WTC11 (cell line): ENCODE data around the gene PRR5. TPM values are rescaled to one million over a fixed set of nuclear protein-coding genes. Genes with fewer than 3 reads are reported as not detected.

Source experiments
- ATAC-seq: fragments of 200-7000 bp; cut with Tn5 transposase; 2 replicates; pipeline ENCODE4 v1.10.0; 2021; ENCODE audit warnings: mild to moderate bottlenecking, moderate library complexity
- CTCF ChIA-PET: fragments of 300-600 bp; sonication (Branson Sonifier 250); formaldehyde crosslinking; loops from one replicate; lab custom pipeline; 2021; ENCODE audit warnings: antibody characterized with exemption; lab: Charles Lee
- POLR2A ChIA-PET: fragments of 350-600 bp; sonication (Branson Sonifier 250); formaldehyde crosslinking; loops from one replicate; lab custom pipeline; 2021; ENCODE audit warnings: antibody characterized with exemption; lab: Charles Lee
- DNase-seq: peaks from one replicate; pipeline ENCODE4 v3.0.0; 2021; ENCODE audit warnings: low spot score
- H3K27ac Mint-ChIP-seq: 2 replicates; pipeline ENCODE4 v1.8.0; 2021; ENCODE audit warnings: mixed read lengths
- H3K27me3 Mint-ChIP-seq: 2 replicates; pipeline ENCODE4 v1.8.0; 2021; ENCODE audit warnings: low read depth, mild to moderate bottlenecking, moderate library complexity, mixed read lengths
- H3K36me3 Mint-ChIP-seq: 2 replicates; pipeline ENCODE4 v1.8.0; 2021; ENCODE audit warnings: mixed read lengths
- H3K4me1 Mint-ChIP-seq: 2 replicates; pipeline ENCODE4 v1.8.0; 2022; ENCODE audit warnings: mixed read lengths
- H3K4me3 Mint-ChIP-seq: 2 replicates; pipeline ENCODE4 v1.8.0; 2021; ENCODE audit warnings: mild to moderate bottlenecking, moderate library complexity, mixed read lengths
- H3K9me3 Mint-ChIP-seq: 2 replicates; pipeline ENCODE4 v1.8.0; 2021; ENCODE audit warnings: mixed read lengths
- ESRRA ChIP-seq: sonication (generic); formaldehyde crosslinking; IDR thresholded peaks from 2 replicates; pipeline ENCODE4 v1.8.1; 2022; ENCODE audit warnings: mild to moderate bottlenecking, missing genetic modification reagents, borderline replicate concordance
- FOXP1 ChIP-seq: sonication (generic); formaldehyde crosslinking; IDR thresholded peaks from 2 replicates; pipeline ENCODE4 v1.8.0; 2022; ENCODE audit warnings: missing genetic modification reagents, mild to moderate bottlenecking, moderate library complexity, borderline replicate concordance
- IRF2 ChIP-seq: sonication (generic); formaldehyde crosslinking; IDR thresholded peaks from 2 replicates; pipeline ENCODE4 v1.8.0; 2022; ENCODE audit warnings: low read depth, missing genetic modification reagents, borderline replicate concordance
- MXD4 ChIP-seq: fragments of 250-450 bp; sonication (Bioruptor Pico); IDR thresholded peaks from 2 replicates; pipeline ENCODE4 v1.8.0; 2021; ENCODE audit warnings: mild to moderate bottlenecking, moderate library complexity, borderline replicate concordance
- NFYB ChIP-seq: sonication (generic); formaldehyde crosslinking; conservative IDR thresholded peaks from 2 replicates; pipeline ENCODE4 v1.8.0; 2022; ENCODE audit warnings: low read depth, missing genetic modification reagents
- ZNF317 ChIP-seq: sonication (generic); formaldehyde crosslinking; IDR thresholded peaks from 2 replicates; pipeline ENCODE4 v1.8.1; 2023; ENCODE audit warnings: low read depth, mild to moderate bottlenecking, moderate library complexity, missing genetic modification reagents, borderline replicate concordance
- ZNF671 ChIP-seq: fragments of 250-450 bp; sonication (Bioruptor Pico); IDR thresholded peaks from 2 replicates; pipeline ENCODE4 v1.8.0; 2021; ENCODE audit warnings: mild to moderate bottlenecking
- total RNA-seq: library from RNA; stranded (reverse); gene quantifications from 3 replicates; pipeline ENCODE4 v1.2.3, GENCODE V29; 2021
- TF ChIP-seq, protein P1 (sequence below): sonication (generic); formaldehyde crosslinking; IDR thresholded peaks from 2 replicates; pipeline ENCODE4 v1.8.1; 2023; ENCODE audit warnings: mild to moderate bottlenecking, moderate library complexity, missing genetic modification reagents
- TF ChIP-seq, protein P2 (sequence below): sonication (generic); formaldehyde crosslinking; IDR thresholded peaks from 2 replicates; pipeline ENCODE4 v1.8.0; 2022; ENCODE audit warnings: missing genetic modification reagents
- TF ChIP-seq, protein P3 (sequence below): sonication (generic); formaldehyde crosslinking; IDR thresholded peaks from 2 replicates; pipeline ENCODE4 v1.8.1; 2023; ENCODE audit warnings: mild to moderate bottlenecking, missing genetic modification reagents, borderline replicate concordance
- TF ChIP-seq, protein P4 (sequence below): sonication (generic); formaldehyde crosslinking; IDR thresholded peaks from 2 replicates; pipeline ENCODE4 v1.8.0; 2022; ENCODE audit warnings: mild to moderate bottlenecking, missing genetic modification reagents
- TF ChIP-seq, protein P5 (sequence below): fragments of 250-450 bp; sonication (Bioruptor Pico); IDR thresholded peaks from 2 replicates; pipeline ENCODE4 v1.9.0; 2021; ENCODE audit warnings: mild to moderate bottlenecking
- TF ChIP-seq, protein P6 (sequence below): sonication (generic); formaldehyde crosslinking; IDR thresholded peaks from 2 replicates; pipeline ENCODE4 v1.8.1; 2022; ENCODE audit warnings: low read depth, mild to moderate bottlenecking, moderate library complexity, missing genetic modification reagents, borderline replicate concordance
- TF ChIP-seq, protein P7 (sequence below): sonication (generic); formaldehyde crosslinking; conservative IDR thresholded peaks from 2 replicates; pipeline ENCODE4 v1.8.1; 2023; ENCODE audit warnings: mild to moderate bottlenecking, low read depth, missing genetic modification reagents, moderate library complexity

Gene PRR5
- total RNA-seq, 1 experiment from 2014 or later: 15.6 TPM

DNA sequence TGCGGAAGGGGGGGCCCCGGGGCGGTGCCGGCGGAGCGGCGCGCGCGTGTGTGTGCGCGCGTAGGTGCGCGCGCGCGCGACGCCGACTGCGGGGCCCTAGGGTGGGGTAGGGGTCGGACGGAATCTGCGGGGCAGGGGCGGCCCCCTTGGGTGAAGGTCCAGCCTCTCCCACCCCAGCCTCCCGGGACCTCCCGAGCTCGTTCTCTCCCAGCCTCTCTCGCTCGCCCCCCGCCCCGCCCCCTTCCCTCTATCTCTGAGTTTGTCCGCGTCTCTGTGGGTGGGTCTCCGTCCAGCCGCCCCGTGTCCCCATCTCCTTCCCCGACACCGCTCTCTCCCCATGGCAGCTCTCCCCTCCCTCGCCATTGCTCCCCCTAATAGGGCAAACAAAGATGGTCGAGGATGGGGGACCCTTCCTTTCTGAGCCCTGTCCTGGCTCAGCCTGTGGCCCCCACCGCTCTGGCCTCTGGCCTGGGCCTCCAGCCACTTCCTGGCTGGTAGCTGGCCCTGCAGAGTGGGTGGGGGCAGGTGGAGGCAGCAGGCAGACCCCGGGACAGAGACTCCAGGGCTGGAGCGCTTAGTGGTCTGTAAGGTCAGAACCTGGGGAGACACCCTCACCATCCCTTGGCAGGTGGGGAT, 33.0 kb upstream of the PRR5 start:
- H3K27me3 Mint-ChIP-seq: peaks cover 39% of the 10 kb centered on the region
- TF ChIP-seq, protein P1, sequence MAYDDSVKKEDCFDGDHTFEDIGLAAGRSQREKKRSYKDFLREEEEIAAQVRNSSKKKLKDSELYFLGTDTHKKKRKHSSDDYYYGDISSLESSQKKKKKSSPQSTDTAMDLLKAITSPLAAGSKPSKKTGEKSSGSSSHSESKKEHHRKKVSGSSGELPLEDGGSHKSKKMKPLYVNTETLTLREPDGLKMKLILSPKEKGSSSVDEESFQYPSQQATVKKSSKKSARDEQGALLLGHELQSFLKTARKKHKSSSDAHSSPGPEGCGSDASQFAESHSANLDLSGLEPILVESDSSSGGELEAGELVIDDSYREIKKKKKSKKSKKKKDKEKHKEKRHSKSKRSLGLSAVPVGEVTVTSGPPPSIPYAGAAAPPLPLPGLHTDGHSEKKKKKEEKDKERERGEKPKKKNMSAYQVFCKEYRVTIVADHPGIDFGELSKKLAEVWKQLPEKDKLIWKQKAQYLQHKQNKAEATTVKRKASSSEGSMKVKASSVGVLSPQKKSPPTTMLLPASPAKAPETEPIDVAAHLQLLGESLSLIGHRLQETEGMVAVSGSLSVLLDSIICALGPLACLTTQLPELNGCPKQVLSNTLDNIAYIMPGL (CRISPR knock-in tag): 0 out of 2 replicates have a peak, but pooled peaks have one; percentile 39
- TF ChIP-seq ZNF671: no peak
- H3K36me3 Mint-ChIP-seq: no peaks in the 10 kb centered on the region
- no peaks in the 10 kb centered on the region for H3K9me3 Mint-ChIP-seq
- CTCF ChIA-PET: interaction anchor here (1.0 to 6.1 kb wide), 17 partner anchors 8 to 676 kb away, joined by 3 to 57 read pairs (median 4); no protein-coding TSS in a partner anchor
- DNase-seq (no peak), ATAC-seq (no peak)
- no peak overlapping the region for H3K27ac Mint-ChIP-seq
- H3K4me1 Mint-ChIP-seq: peaks cover 5% of the 10 kb centered on the region; the same call in 1 of the 2 replicates
- POLR2A ChIA-PET: no interaction called here
- peak overlapping the region; percentile 65 for H3K4me3 Mint-ChIP-seq

DNA sequence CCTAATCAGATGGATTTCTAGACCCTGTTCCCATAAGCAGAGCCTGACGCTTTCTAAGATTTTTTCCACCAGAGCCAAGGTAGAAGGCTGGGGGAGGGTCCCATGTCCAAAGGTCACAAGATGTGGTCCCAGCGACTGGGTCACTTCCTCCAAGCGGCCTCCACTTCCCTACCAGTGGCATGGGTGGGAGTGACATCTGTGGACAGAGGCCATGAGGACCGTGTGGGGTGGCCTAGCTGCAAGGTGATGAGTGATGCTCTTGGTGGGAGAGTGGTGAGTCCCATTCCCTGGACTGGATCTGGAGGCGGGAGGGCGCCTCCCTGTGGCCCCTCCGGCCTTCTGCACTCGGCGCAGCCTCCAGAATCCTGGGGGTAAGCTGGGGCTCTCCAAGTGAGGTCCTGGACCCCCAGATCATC, 32.4 kb upstream of the PRR5 start:
- DNase-seq (peak; percentile 57), ATAC-seq (peak; percentile 45)
- Mint-ChIP-seq H3K27me3 (peaks cover 39% of the 10 kb centered on the region), H3K9me3 (no peaks in the 10 kb centered on the region), H3K27ac (no peak overlapping the region), H3K4me1 (peaks cover 5% of the 10 kb centered on the region; the same call in 1 of the 2 replicates), H3K4me3 (peak overlapping the region; percentile 65), H3K36me3 (no peaks in the 10 kb centered on the region)
- POLR2A ChIA-PET: no interaction called here
- CTCF ChIA-PET: interaction anchor here (0.6 to 6.1 kb wide), 25 partner anchors 8 to 676 kb away, joined by 3 to 57 read pairs (median 3); no protein-coding TSS in a partner anchor
- TF ChIP-seq, protein P2, sequence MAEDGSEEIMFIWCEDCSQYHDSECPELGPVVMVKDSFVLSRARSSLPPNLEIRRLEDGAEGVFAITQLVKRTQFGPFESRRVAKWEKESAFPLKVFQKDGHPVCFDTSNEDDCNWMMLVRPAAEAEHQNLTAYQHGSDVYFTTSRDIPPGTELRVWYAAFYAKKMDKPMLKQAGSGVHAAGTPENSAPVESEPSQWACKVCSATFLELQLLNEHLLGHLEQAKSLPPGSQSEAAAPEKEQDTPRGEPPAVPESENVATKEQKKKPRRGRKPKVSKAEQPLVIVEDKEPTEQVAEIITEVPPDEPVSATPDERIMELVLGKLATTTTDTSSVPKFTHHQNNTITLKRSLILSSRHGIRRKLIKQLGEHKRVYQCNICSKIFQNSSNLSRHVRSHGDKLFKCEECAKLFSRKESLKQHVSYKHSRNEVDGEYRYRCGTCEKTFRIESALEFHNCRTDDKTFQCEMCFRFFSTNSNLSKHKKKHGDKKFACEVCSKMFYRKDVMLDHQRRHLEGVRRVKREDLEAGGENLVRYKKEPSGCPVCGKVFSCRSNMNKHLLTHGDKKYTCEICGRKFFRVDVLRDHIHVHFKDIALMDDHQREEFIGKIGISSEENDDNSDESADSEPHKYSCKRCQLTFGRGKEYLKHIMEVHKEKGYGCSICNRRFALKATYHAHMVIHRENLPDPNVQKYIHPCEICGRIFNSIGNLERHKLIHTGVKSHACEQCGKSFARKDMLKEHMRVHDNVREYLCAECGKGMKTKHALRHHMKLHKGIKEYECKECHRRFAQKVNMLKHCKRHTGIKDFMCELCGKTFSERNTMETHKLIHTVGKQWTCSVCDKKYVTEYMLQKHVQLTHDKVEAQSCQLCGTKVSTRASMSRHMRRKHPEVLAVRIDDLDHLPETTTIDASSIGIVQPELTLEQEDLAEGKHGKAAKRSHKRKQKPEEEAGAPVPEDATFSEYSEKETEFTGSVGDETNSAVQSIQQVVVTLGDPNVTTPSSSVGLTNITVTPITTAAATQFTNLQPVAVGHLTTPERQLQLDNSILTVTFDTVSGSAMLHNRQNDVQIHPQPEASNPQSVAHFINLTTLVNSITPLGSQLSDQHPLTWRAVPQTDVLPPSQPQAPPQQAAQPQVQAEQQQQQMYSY (CRISPR knock-in tag): peak; percentile 66
- TF ChIP-seq ESRRA (no peak), NFYB (CRISPR knock-in tag) (no peak), FOXP1 (CRISPR knock-in tag) (no peak), ZNF317 (CRISPR knock-in tag) (no peak), IRF2 (no peak), MXD4 (CRISPR knock-in tag) (no peak)
- TF ChIP-seq, protein P3, sequence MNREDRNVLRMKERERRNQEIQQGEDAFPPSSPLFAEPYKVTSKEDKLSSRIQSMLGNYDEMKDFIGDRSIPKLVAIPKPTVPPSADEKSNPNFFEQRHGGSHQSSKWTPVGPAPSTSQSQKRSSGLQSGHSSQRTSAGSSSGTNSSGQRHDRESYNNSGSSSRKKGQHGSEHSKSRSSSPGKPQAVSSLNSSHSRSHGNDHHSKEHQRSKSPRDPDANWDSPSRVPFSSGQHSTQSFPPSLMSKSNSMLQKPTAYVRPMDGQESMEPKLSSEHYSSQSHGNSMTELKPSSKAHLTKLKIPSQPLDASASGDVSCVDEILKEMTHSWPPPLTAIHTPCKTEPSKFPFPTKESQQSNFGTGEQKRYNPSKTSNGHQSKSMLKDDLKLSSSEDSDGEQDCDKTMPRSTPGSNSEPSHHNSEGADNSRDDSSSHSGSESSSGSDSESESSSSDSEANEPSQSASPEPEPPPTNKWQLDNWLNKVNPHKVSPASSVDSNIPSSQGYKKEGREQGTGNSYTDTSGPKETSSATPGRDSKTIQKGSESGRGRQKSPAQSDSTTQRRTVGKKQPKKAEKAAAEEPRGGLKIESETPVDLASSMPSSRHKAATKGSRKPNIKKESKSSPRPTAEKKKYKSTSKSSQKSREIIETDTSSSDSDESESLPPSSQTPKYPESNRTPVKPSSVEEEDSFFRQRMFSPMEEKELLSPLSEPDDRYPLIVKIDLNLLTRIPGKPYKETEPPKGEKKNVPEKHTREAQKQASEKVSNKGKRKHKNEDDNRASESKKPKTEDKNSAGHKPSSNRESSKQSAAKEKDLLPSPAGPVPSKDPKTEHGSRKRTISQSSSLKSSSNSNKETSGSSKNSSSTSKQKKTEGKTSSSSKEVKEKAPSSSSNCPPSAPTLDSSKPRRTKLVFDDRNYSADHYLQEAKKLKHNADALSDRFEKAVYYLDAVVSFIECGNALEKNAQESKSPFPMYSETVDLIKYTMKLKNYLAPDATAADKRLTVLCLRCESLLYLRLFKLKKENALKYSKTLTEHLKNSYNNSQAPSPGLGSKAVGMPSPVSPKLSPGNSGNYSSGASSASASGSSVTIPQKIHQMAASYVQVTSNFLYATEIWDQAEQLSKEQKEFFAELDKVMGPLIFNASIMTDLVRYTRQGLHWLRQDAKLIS (CRISPR knock-in tag): no peak
- TF ChIP-seq, protein P1 (CRISPR knock-in tag): 0 out of 2 replicates have a peak, but pooled peaks have one; percentile 13
- TF ChIP-seq, protein P4, sequence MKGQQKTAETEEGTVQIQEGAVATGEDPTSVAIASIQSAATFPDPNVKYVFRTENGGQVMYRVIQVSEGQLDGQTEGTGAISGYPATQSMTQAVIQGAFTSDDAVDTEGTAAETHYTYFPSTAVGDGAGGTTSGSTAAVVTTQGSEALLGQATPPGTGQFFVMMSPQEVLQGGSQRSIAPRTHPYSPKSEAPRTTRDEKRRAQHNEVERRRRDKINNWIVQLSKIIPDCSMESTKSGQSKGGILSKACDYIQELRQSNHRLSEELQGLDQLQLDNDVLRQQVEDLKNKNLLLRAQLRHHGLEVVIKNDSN (CRISPR knock-in tag): no peak
- TF ChIP-seq, protein P5, sequence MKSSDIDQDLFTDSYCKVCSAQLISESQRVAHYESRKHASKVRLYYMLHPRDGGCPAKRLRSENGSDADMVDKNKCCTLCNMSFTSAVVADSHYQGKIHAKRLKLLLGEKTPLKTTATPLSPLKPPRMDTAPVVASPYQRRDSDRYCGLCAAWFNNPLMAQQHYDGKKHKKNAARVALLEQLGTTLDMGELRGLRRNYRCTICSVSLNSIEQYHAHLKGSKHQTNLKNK (CRISPR knock-in tag): no peak
- TF ChIP-seq, protein P6, sequence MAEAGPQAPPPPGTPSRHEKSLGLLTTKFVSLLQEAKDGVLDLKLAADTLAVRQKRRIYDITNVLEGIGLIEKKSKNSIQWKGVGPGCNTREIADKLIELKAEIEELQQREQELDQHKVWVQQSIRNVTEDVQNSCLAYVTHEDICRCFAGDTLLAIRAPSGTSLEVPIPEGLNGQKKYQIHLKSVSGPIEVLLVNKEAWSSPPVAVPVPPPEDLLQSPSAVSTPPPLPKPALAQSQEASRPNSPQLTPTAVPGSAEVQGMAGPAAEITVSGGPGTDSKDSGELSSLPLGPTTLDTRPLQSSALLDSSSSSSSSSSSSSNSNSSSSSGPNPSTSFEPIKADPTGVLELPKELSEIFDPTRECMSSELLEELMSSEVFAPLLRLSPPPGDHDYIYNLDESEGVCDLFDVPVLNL: no peak
- TF ChIP-seq, protein P7, sequence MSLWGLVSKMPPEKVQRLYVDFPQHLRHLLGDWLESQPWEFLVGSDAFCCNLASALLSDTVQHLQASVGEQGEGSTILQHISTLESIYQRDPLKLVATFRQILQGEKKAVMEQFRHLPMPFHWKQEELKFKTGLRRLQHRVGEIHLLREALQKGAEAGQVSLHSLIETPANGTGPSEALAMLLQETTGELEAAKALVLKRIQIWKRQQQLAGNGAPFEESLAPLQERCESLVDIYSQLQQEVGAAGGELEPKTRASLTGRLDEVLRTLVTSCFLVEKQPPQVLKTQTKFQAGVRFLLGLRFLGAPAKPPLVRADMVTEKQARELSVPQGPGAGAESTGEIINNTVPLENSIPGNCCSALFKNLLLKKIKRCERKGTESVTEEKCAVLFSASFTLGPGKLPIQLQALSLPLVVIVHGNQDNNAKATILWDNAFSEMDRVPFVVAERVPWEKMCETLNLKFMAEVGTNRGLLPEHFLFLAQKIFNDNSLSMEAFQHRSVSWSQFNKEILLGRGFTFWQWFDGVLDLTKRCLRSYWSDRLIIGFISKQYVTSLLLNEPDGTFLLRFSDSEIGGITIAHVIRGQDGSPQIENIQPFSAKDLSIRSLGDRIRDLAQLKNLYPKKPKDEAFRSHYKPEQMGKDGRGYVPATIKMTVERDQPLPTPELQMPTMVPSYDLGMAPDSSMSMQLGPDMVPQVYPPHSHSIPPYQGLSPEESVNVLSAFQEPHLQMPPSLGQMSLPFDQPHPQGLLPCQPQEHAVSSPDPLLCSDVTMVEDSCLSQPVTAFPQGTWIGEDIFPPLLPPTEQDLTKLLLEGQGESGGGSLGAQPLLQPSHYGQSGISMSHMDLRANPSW (CRISPR knock-in tag): no peak
